RWPE2 (cell line): ENCODE results near the gene THY1.

ENCODE experiments used
- ATAC-seq: fragments of 200-7000 bp; cut with Tn5 transposase; 3 replicates; pipeline ENCODE4 v1.9.1; 2021; ENCODE audit warnings: low read depth
- DNase-seq: peaks from one replicate; pipeline ENCODE4 v3.0.0-alpha.2; 2020; ENCODE audit warnings: low spot score
- H3K27ac ChIP-seq: fragments of 450-650 bp; 2 replicates; pipeline ENCODE4 v1.5.1; 2017; ENCODE audit warnings: mild to moderate bottlenecking; ENCODE audit not compliant: poor library complexity, severe bottlenecking
- H3K27me3 ChIP-seq: fragments of 250-450 bp; sonication (Bioruptor Pico); 2 replicates; pipeline ENCODE4 v1.5.1; 2021; ENCODE audit warnings: mild to moderate bottlenecking, moderate library complexity; ENCODE audit not compliant: insufficient read depth, poor library complexity, severe bottlenecking
- H3K36me3 ChIP-seq: fragments of 250-450 bp; sonication (Bioruptor Pico); 2 replicates; pipeline ENCODE4 v1.5.1; 2020; ENCODE audit warnings: low read depth, mild to moderate bottlenecking, moderate library complexity
- H3K4me1 ChIP-seq: fragments of 250-450 bp; sonication (Bioruptor Pico); 2 replicates; pipeline ENCODE4 v1.5.1; 2021; ENCODE audit warnings: mild to moderate bottlenecking, moderate library complexity; ENCODE audit not compliant: insufficient read depth, poor library complexity, severe bottlenecking
- H3K4me3 ChIP-seq: fragments of 250-450 bp; sonication (Bioruptor Pico); 2 replicates; pipeline ENCODE4 v1.5.1; 2021; ENCODE audit warnings: mild to moderate bottlenecking, moderate library complexity; ENCODE audit not compliant: severe bottlenecking
- H3K9me3 ChIP-seq: fragments of 250-450 bp; sonication (Bioruptor Pico); 2 replicates; pipeline ENCODE4 v1.5.1; 2021; ENCODE audit warnings: mild to moderate bottlenecking, moderate library complexity; ENCODE audit not compliant: severe bottlenecking
- TF ChIP-seq, protein P1 (sequence below): fragments of 450-650 bp; IDR thresholded peaks from one replicate; pipeline ENCODE4 v1.5.1; 2017; ENCODE audit warnings: mild to moderate bottlenecking, moderate library complexity; ENCODE audit not compliant: poor library complexity, severe bottlenecking

Gene THY1

DNA sequence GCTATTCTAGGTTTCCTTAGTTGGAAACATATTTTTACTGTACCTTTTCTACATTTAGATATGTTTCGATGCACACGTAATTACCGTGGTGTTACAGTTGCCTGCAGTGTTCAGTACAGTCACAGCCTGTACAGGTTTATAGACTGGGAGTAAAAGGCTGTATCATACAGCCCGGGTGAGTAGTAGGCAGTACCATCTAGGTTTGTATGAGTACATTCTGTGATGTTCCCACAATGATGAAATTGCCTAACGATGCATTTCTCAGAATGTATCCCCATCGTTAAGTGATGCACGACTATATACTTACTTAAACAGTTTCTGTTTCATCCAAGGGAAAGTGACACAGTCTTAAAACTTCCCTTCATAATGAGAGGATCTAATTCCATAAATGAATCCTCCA is 13.1 kb upstream of the THY1 start:
- H3K4me1 ChIP-seq: peaks cover 12% of the 10 kb centered on the region
- TF ChIP-seq, protein P1, sequence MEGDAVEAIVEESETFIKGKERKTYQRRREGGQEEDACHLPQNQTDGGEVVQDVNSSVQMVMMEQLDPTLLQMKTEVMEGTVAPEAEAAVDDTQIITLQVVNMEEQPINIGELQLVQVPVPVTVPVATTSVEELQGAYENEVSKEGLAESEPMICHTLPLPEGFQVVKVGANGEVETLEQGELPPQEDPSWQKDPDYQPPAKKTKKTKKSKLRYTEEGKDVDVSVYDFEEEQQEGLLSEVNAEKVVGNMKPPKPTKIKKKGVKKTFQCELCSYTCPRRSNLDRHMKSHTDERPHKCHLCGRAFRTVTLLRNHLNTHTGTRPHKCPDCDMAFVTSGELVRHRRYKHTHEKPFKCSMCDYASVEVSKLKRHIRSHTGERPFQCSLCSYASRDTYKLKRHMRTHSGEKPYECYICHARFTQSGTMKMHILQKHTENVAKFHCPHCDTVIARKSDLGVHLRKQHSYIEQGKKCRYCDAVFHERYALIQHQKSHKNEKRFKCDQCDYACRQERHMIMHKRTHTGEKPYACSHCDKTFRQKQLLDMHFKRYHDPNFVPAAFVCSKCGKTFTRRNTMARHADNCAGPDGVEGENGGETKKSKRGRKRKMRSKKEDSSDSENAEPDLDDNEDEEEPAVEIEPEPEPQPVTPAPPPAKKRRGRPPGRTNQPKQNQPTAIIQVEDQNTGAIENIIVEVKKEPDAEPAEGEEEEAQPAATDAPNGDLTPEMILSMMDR: no peak
- DNase-seq (no peak), ATAC-seq (no peak)
- no peak overlapping the region for H3K4me3 ChIP-seq
- H3K27me3 ChIP-seq: no peaks in the 10 kb centered on the region
- no peaks in the 10 kb centered on the region for H3K36me3 ChIP-seq
- H3K9me3 ChIP-seq: no peaks in the 10 kb centered on the region
- no peak overlapping the region for H3K27ac ChIP-seq

DNA sequence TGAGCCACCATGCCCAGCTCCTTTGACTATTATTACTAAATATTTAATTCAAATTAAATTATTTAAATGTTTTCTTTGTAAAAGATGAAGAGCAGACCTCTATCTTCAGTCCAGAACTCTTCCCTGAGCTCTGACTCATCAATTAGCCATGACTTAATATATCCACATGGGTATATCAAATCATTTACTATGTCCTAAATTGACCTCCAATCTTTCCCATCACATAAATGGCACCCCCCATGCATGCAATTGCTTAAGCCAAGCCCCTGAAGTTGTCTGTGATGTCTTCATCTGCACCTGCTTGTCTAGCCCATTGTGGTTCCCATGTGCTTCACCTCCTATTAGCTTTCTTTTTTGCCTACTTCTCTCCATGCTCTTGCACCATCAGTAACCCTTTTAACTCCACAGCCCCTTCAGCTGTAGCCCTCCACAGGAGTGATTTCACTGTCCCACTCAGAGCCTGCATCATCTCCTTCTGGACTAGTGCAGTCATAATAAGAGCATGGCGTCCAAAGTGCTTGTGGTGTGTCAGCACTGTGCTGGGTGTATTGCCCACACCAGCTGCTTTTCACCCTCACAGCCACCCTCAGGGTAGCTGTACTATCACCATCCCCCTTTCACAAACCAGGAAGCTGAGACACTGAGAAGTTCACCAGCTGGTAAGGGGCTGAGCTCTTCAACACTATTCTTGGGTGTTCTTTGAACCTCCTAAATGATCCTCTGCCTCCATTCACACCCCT is 11.8 kb upstream of the THY1 start:
- DNase-seq (no peak), ATAC-seq (no peak)
- Histone ChIP-seq H3K27me3 (no peaks in the 10 kb centered on the region), H3K9me3 (no peaks in the 10 kb centered on the region), H3K4me3 (no peak overlapping the region), H3K36me3 (no peaks in the 10 kb centered on the region), H3K27ac (no peak overlapping the region), H3K4me1 (peaks cover 12% of the 10 kb centered on the region)
- TF ChIP-seq, protein P1: no peak

DNA sequence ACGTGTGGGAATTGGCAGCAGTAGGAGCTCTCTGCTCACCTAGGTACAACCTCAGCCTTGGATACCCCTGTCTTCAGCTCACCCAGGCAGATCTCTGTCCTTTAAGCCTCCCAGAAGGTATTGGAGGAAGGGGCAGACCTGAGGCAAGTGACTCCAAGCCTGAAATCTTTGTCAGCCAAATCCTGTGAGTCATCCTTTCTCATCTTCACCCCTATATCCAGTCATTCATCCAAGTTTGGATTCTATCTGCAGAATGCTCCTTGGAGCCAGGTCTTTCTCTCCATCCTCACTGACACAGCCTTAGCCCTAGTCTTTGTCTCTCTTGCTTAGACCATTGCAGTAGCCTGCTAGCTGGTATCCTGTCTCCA is 10.4 kb upstream of the THY1 start:
- Histone ChIP-seq H3K36me3 (no peaks in the 10 kb centered on the region), H3K27me3 (no peaks in the 10 kb centered on the region), H3K27ac (peak overlapping the region; percentile 24), H3K4me3 (no peak overlapping the region), H3K4me1 (peaks cover 12% of the 10 kb centered on the region), H3K9me3 (no peaks in the 10 kb centered on the region)
- TF ChIP-seq, protein P1: no peak
- DNase-seq: no peak
- peak; percentile 80 for ATAC-seq

DNA sequence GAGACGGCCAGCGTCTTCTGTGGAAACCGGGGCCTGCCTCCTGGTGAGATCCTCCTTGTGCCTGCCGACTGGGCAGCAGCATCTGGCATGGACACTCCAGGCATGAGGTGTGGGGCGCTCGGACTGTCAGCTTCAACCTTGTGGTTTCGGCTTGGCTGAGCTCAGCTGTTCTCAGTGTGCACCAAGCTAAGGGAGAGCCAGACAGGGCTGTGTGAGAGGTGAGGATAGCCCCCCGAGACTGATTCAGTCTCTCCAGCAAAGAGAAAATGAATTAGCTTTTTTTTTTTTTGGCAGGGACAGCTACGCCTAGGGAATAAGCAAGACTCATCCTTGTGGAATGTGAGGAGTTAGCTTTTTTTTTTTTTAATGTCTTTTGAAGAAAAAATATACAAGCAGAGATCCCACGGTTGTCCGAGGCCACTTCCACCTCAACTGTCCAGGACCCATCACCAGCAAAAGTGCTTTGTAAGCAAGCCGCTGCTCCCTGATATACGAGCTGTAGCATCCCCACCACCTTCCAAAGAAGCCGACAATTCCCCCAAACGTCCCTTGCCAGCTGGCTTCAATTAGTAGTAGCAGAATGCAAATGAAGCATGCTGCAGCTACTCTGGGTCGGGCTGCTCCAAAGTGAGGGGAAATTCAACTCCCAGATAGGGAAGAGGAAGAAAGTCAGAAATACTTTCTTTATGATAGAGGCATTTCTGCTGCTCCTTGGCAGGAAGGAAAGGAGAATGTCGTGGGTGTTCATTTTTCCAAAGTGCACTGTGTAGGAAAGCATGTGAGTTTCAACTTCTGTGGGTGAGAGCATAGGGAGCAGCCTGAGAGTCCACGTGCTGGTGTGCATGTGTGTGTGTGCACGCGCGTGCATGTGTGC is 9.7 kb upstream of the THY1 start:
- Histone ChIP-seq H3K4me3 (no peak overlapping the region), H3K27me3 (no peaks in the 10 kb centered on the region), H3K9me3 (no peaks in the 10 kb centered on the region), H3K36me3 (no peaks in the 10 kb centered on the region), H3K27ac (peak overlapping the region; percentile 24), H3K4me1 (peaks cover 12% of the 10 kb centered on the region)
- DNase-seq (no peak), ATAC-seq (peak; percentile 61)
- TF ChIP-seq, protein P1: no peak
